CD1c-positive myeloid dendritic cell (primary cell): ENCODE results near the gene PKDCC.

Source experiments
- DNase-seq: peaks from one replicate; pipeline ENCODE4 v3.0.0-alpha.2; 2016; ENCODE audit errors: extremely low spot score

The PKDCC gene

DNA sequence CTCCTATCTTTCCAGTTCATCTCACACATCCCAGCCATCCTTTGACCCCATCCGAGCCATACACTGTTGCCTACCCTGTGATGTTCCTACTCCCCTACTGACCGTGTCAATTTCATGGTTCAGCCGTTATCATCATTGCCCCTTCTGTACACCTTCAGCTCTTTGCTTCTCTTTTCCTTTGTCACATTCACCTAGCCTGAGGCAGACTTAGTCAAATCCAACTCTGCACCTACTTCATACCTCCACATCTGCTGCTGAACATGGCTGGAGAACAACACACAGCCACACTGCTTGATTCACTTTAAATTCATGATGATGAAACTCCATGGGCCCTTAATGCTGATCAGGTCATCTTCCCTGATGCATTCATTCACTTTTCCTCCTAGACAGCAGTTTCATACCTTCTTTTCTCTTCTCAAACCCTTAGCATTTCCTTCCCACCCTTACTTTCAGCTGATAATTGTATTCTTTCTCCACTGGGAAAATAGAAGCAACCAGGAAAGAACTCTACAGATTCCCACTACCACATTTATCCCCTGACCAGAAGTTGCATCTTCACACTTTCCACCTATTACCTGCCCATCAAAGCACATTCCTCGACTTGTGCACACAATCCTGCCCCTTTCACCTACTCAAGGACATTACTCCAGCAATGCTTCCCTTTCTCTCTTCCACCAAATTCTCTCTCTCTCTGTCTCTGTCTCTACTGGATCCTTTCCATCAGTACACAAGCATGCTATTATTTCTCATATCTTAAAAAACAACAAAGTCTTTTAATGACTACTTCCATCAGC lies 59.6 kb downstream of the PKDCC start:
- DNase-seq = no peak
